HEK293 (cell line): ENCODE data around the gene RND1.

ENCODE experiments used
- ATF2 ChIP-seq: fragments of 450-650 bp; formaldehyde crosslinking; IDR thresholded peaks from 2 replicates; pipeline ENCODE4 v1.5.1; 2016; ENCODE audit warnings: missing biosample characterization, missing genetic modification characterization, low read depth
- GLI4 ChIP-seq: fragments of 450-650 bp; formaldehyde crosslinking; IDR thresholded peaks from 2 replicates; pipeline ENCODE4 v1.5.1; 2016; ENCODE audit warnings: missing biosample characterization, missing genetic modification characterization
- KLF9 ChIP-seq: fragments of 450-650 bp; formaldehyde crosslinking; IDR thresholded peaks from 2 replicates; pipeline ENCODE4 v1.5.1; 2016; ENCODE audit warnings: missing biosample characterization, missing genetic modification characterization, low read depth
- MYNN ChIP-seq: fragments of 450-650 bp; formaldehyde crosslinking; IDR thresholded peaks from 2 replicates; pipeline ENCODE4 v1.5.1; 2016; ENCODE audit warnings: missing biosample characterization, missing genetic modification characterization, borderline replicate concordance
- PBX3 ChIP-seq: sonication (generic); formaldehyde crosslinking; IDR thresholded peaks from 2 replicates; pipeline ENCODE4 v1.8.1; 2022; ENCODE audit warnings: mild to moderate bottlenecking, moderate library complexity, missing genetic modification reagents
- RBAK ChIP-seq: fragments of 450-650 bp; formaldehyde crosslinking; IDR thresholded peaks from 2 replicates; pipeline ENCODE4 v1.5.1; 2016; ENCODE audit warnings: missing biosample characterization, missing genetic modification characterization
- SALL2 ChIP-seq: fragments of 450-650 bp; formaldehyde crosslinking; IDR thresholded peaks from 2 replicates; pipeline ENCODE4 v1.5.0; 2017; ENCODE audit warnings: missing biosample characterization, mild to moderate bottlenecking, missing genetic modification characterization, borderline replicate concordance
- TRIM28 ChIP-seq: IDR thresholded peaks from 2 replicates; pipeline ENCODE4 v1.6.1; 2011; ENCODE audit warnings: low read length, control low read depth, borderline replicate concordance
- YY1 ChIP-seq: fragments of 450-650 bp; formaldehyde crosslinking; IDR thresholded peaks from 2 replicates; pipeline ENCODE4 v1.5.1; 2018; ENCODE audit warnings: missing biosample characterization, missing genetic modification characterization
- ZBTB26 ChIP-seq: fragments of 450-650 bp; formaldehyde crosslinking; optimal IDR thresholded peaks from 2 replicates; pipeline ENCODE3; 2016; ENCODE audit warnings: missing biosample characterization, mild to moderate bottlenecking, missing genetic modification characterization
- ZFHX2 ChIP-seq: fragments of 450-650 bp; formaldehyde crosslinking; conservative IDR thresholded peaks from 2 replicates; pipeline ENCODE4 v1.5.1; 2016; ENCODE audit warnings: missing biosample characterization, missing genetic modification characterization
- ZIC2 ChIP-seq: fragments of 450-650 bp; formaldehyde crosslinking; IDR thresholded peaks from 2 replicates; pipeline ENCODE4 v1.5.1; 2016; ENCODE audit warnings: missing biosample characterization, missing genetic modification characterization
- ZNF112 ChIP-seq: fragments of 450-650 bp; formaldehyde crosslinking; IDR thresholded peaks from 2 replicates; pipeline ENCODE4 v1.5.0; 2017; ENCODE audit warnings: missing biosample characterization, missing genetic modification characterization
- ZNF140 ChIP-seq: fragments of 450-650 bp; formaldehyde crosslinking; IDR thresholded peaks from 2 replicates; pipeline ENCODE4 v1.5.1; 2016; ENCODE audit warnings: missing biosample characterization, missing genetic modification characterization
- ZNF155 ChIP-seq: fragments of 450-650 bp; formaldehyde crosslinking; IDR thresholded peaks from 2 replicates; pipeline ENCODE4 v1.5.1; 2016; ENCODE audit warnings: missing biosample characterization, missing genetic modification characterization
- ZNF19 ChIP-seq: fragments of 450-650 bp; formaldehyde crosslinking; IDR thresholded peaks from 2 replicates; pipeline ENCODE4; 2016; ENCODE audit warnings: missing biosample characterization, missing genetic modification characterization, low read depth
- ZNF202 ChIP-seq: fragments of 450-650 bp; formaldehyde crosslinking; IDR thresholded peaks from 2 replicates; pipeline ENCODE4 v1.5.1; 2016; ENCODE audit warnings: missing biosample characterization, missing genetic modification characterization, borderline replicate concordance
- ZNF221 ChIP-seq: fragments of 450-650 bp; formaldehyde crosslinking; IDR thresholded peaks from 2 replicates; pipeline ENCODE4 v1.5.1; 2017; ENCODE audit warnings: missing biosample characterization, missing genetic modification characterization, borderline replicate concordance
- ZNF26 ChIP-seq: fragments of 450-650 bp; formaldehyde crosslinking; IDR thresholded peaks from 2 replicates; pipeline ENCODE4 v1.5.1; 2016; ENCODE audit warnings: missing biosample characterization, missing genetic modification characterization
- ZNF266 ChIP-seq: fragments of 450-650 bp; formaldehyde crosslinking; IDR thresholded peaks from 2 replicates; pipeline ENCODE4 v1.5.1; 2016; ENCODE audit warnings: missing biosample characterization, missing genetic modification characterization, low read depth
- ZNF311 ChIP-seq: fragments of 450-650 bp; formaldehyde crosslinking; IDR thresholded peaks from 2 replicates; pipeline ENCODE4 v1.5.1; 2017; ENCODE audit warnings: missing biosample characterization, missing genetic modification characterization, borderline replicate concordance
- ZNF341 ChIP-seq: fragments of 450-650 bp; formaldehyde crosslinking; IDR thresholded peaks from 2 replicates; pipeline ENCODE4; 2016; ENCODE audit warnings: low read depth, missing biosample characterization, missing genetic modification characterization
- ZNF416 ChIP-seq: fragments of 450-650 bp; formaldehyde crosslinking; IDR thresholded peaks from 2 replicates; pipeline ENCODE4 v1.5.1; 2016; ENCODE audit warnings: missing biosample characterization, missing genetic modification characterization
- ZNF426 ChIP-seq: fragments of 450-650 bp; formaldehyde crosslinking; IDR thresholded peaks from 2 replicates; pipeline ENCODE4 v1.5.1; 2017; ENCODE audit warnings: missing biosample characterization, missing genetic modification characterization, mild to moderate bottlenecking, inconsistent platforms, moderate library complexity
- ZNF530 ChIP-seq: fragments of 450-650 bp; formaldehyde crosslinking; IDR thresholded peaks from 2 replicates; pipeline ENCODE4 v1.5.1; 2016; ENCODE audit warnings: low read depth, missing biosample characterization, missing genetic modification characterization
- ZNF549 ChIP-seq: fragments of 450-650 bp; IDR thresholded peaks from 2 replicates; pipeline ENCODE4 v1.5.1; 2018; ENCODE audit warnings: missing biosample characterization, missing genetic modification characterization, mild to moderate bottlenecking, inconsistent platforms, moderate library complexity
- ZNF558 ChIP-seq: fragments of 450-650 bp; formaldehyde crosslinking; IDR thresholded peaks from 2 replicates; pipeline ENCODE4 v1.5.1; 2016; ENCODE audit warnings: missing biosample characterization, missing genetic modification characterization
- ZNF560 ChIP-seq: fragments of 450-650 bp; formaldehyde crosslinking; IDR thresholded peaks from 2 replicates; pipeline ENCODE4 v1.5.1; 2017; ENCODE audit warnings: missing biosample characterization, missing genetic modification characterization, borderline replicate concordance
- ZNF701 ChIP-seq: fragments of 450-650 bp; formaldehyde crosslinking; IDR thresholded peaks from 2 replicates; pipeline ENCODE4 v1.5.1; 2016; ENCODE audit warnings: missing biosample characterization, missing genetic modification characterization
- ZNF747 ChIP-seq: fragments of 450-650 bp; formaldehyde crosslinking; IDR thresholded peaks from 2 replicates; pipeline ENCODE4 v1.5.1; 2016; ENCODE audit warnings: missing biosample characterization, missing genetic modification characterization
- ZNF76 ChIP-seq: fragments of 450-650 bp; formaldehyde crosslinking; IDR thresholded peaks from 2 replicates; pipeline ENCODE4; 2016; ENCODE audit warnings: low read depth, missing biosample characterization, missing genetic modification characterization, borderline replicate concordance
- ZNF768 ChIP-seq: fragments of 450-650 bp; formaldehyde crosslinking; IDR thresholded peaks from 2 replicates; pipeline ENCODE4 v1.5.1; 2018; ENCODE audit warnings: missing biosample characterization, mild to moderate bottlenecking, missing genetic modification characterization
- ZSCAN23 ChIP-seq: fragments of 450-650 bp; formaldehyde crosslinking; IDR thresholded peaks from 2 replicates; pipeline ENCODE4 v1.5.1; 2016; ENCODE audit warnings: missing biosample characterization, missing genetic modification characterization
- ZSCAN30 ChIP-seq: fragments of 450-650 bp; IDR thresholded peaks from 2 replicates; pipeline ENCODE4 v1.5.1; 2018; ENCODE audit warnings: missing biosample characterization, mild to moderate bottlenecking, missing genetic modification characterization, moderate library complexity

RND1 gene

GRCh38 chr12:48817873-48818830 lies 47.5 kb downstream of the RND1 start, which contains the start of gene CACNB3 (continued):
- 0 out of 2 replicates have a peak, but pooled peaks have one; percentile 28 for TF ChIP-seq ZSCAN30 (tag by site-specific recombination)
- no peak for TF ChIP-seq ZNF26 (tag by site-specific recombination)
- no peak for TF ChIP-seq ZNF140 (tag by site-specific recombination)
- TF ChIP-seq ZNF530, result no peak
- TF ChIP-seq ZNF202 (tag by site-specific recombination), result no peak
- TF ChIP-seq ZNF76 (tag by site-specific recombination), result no peak
- TF ChIP-seq MYNN (tag by site-specific recombination), result no peak; the same call in 1 of the 2 replicates
- no peak for TF ChIP-seq ZNF221 (tag by site-specific recombination)
- no peak for TF ChIP-seq ZNF19 (tag by site-specific recombination)
- no peak for TF ChIP-seq GLI4 (tag by site-specific recombination)
- TF ChIP-seq KLF9 (tag by site-specific recombination), result peak; percentile 92
- peak; percentile 58 for TF ChIP-seq ZIC2
- TF ChIP-seq ZNF341 (tag by site-specific recombination), result peak; percentile 64
- peak; percentile 90 for TF ChIP-seq ZFHX2 (tag by site-specific recombination)
- TF ChIP-seq ZNF112, result no peak
- TF ChIP-seq SALL2 (tag by site-specific recombination), result no peak
- no peak for TF ChIP-seq ZNF768 (tag by site-specific recombination)
- TF ChIP-seq ZNF560 (tag by site-specific recombination), result no peak
- TF ChIP-seq ZNF416 (tag by site-specific recombination), result no peak
- TF ChIP-seq YY1 (tag by site-specific recombination), result no peak
- TF ChIP-seq PBX3 (CRISPR knock-in tag), result no peak
- peak; percentile 92 for TF ChIP-seq ZNF701 (tag by site-specific recombination)
- no peak for TF ChIP-seq RBAK
- peak; percentile 78 for TF ChIP-seq ZBTB26 (tag by site-specific recombination)
- no peak for TF ChIP-seq ZNF426 (tag by site-specific recombination)
- no peak for TF ChIP-seq ZNF155
- TF ChIP-seq ZNF311 (tag by site-specific recombination), result no peak
- no peak for TF ChIP-seq ZNF747 (tag by site-specific recombination)
- TF ChIP-seq ZNF549 (tag by site-specific recombination), result no peak
- no peak for TF ChIP-seq ATF2 (tag by site-specific recombination)
- TF ChIP-seq TRIM28, result no peak
- TF ChIP-seq ZNF266 (tag by site-specific recombination), result no peak
- peak; percentile 35; the same call in 1 of the 2 replicates for TF ChIP-seq ZSCAN23 (tag by site-specific recombination)
- no peak for TF ChIP-seq ZNF558
